ENCODE measurements around the gene WAPL.
A peak's percentile ranks its signal among the peaks of the same experiment; 100 is the strongest.

Gene WAPL

DNA sequence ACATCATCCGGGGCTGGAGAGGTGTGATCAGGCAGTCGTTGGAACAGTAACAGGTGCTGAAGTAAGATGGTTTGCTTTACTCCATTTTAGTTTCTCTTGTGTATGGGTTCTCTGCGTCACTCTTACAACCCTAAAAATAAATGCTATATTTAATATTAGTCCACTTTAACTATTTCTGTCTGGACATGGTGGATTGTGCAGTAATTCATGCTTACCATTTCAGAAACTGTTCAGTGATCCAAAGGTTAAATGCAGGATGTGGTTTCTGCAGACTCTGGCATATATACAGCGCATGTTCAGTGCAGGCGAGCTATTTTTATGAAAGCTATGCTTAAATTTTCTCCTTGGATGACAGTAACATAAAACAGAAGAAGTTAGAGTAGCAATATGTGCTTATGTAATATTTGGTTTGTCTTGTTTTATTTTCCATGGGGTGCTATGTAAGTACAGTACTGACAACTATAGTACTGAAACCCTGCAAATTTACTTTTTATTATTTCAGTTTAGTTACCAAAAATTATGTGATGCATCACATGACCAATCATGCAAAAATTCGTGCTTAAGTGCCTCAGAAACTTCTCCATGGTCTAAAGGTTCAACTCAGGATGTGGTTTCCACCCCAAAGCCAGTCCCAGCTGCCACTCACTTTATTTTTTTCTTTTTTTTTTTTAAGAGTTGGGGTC lies 108.4 kb downstream of the WAPL start:
- DNase-seq (ENCODE audit: low read depth, low spot score), result no peak

DNA sequence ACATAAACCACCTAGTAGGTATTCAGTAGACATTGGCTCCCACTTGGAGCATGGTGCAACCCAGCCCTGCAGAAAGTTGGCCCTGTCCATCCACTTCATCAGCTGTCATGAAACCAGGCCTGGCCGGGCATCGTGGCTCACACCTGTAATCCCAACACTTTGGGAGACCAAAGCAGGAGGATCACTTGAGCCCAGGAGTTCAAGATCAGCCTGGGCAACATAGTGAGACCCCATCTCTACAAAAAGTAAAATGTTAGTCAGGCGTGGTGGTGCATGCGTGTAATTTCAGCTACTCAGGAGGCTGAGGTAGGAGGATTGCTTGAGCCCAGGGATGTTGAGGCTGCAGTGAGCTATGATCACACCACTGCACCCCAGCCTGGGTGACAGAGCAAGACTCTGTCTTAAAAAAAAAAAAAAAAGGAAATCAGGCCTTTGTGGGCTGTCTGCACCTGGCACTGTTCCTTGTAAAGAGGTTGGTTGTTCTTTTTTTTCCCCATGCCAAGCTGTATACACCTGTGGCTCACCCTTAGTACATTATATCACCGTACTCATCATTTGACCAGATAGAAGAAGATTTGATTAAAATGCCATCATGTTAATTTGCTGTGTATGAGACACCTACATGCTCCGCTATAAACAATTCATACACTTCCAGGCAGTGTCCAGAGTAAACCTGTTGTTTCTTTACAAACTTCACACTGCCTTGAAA lies 109.6 kb downstream of the WAPL start:
- no peak for DNase-seq (ENCODE audit: low read depth, low spot score)

DNA sequence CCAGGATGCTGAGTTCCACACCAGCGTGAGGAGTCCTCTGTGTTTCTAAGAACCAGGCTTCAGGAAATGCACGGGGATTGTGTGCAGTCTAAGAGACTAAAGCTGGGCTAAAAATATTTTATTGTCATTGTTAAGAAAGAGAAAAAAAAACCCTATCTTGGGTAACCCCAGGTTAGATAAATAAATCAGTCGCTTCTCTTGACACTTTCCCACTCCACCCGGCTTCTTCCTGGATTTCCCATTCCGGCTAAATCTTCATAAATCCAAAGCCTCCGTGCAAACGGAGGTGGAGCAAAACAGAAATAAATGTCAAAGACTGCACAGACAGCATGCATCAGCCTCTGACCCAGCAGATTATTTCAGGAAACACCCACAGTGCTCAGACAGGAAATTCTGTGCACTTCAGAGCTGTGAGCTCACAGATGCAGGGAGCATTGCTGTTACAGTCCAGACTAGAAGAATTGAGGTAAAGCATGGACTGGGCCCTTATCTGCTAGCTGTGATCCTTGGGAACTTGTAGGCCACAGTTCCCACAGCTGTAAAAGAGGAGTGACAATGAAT lies 110.2 kb downstream of the WAPL start:
- DNase-seq (ENCODE audit: low read depth, low spot score), result peak; percentile 23

DNA sequence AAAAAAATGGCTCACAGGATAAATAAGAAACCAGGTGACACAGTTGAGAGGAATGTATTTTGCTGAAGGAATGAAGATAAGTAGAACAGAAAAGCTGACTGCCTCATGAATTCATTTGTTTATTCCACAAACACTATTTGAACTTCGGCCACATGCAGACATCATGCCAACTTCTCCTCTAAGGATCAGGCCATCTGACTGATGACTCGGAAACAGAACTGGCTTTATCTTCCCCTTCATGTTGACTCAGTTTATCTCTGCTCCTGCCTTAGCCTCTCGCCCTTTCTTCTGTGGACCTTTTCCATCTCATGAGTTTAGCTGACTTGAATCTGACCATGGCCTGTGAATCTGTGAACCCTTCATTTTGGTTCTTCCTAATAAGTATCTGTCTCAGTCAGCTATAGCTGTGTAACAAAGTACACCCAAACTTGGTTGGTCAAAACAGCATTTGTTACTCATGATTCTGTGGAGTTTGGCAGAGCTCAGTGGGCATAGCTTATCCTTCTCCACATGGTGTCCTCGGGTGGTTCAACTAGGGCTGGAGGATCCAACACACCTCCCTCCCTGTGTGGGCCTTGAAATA lies 111.0 kb downstream of the WAPL start:
- peak; percentile 73 for DNase-seq (ENCODE audit: low read depth, low spot score)

DNA sequence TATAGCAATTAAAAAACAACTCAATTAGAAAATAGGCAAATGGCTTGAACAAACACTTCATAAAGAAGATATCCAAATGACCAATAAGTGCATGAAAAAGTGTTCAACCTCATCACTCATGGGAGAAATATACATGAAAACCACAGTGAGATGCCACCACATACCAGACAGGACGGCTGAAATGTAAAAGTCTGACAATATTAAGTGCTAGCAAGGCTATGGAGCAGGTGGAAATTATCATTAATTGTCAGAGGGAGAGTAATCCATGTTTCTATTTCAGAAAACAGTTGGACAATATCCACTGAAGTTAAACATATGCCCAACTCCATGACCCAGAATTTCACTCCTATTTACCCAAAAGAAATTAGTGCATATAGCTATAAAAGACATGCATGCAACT lies 112.4 kb downstream of the WAPL start:
- DNase-seq (ENCODE audit: low read depth, low spot score), result no peak

DNA sequence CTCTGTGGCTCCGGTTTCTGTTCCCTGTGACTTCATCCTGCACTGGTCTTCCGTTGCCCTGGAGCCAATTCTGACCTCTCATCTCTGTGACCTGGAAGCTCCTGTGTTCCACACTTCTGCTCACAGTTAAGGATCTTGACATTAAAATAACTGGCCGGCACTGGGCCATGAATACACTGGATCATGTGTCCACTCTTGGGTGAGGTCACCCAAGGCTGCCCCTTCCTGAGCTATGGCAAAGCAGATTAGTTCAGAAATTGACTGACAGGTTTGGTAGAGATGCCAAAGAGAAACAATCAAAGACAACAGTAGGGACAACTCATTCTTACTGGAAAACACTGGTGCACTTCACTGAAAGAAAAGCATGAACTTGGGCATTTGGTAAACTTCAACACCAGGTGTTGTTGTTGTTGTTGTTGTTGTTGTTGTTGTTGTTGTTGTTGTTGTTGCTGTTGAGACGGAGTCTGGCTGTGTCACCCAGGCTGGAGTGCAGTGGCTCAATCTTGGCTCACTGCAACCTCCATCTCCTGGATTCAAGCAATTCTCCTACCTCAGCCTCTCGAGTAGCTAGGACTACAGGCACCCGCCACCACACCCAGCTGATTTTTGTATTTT lies 118.3 kb downstream of the WAPL start:
- no peak for DNase-seq (ENCODE audit: low read depth, low spot score)

DNA sequence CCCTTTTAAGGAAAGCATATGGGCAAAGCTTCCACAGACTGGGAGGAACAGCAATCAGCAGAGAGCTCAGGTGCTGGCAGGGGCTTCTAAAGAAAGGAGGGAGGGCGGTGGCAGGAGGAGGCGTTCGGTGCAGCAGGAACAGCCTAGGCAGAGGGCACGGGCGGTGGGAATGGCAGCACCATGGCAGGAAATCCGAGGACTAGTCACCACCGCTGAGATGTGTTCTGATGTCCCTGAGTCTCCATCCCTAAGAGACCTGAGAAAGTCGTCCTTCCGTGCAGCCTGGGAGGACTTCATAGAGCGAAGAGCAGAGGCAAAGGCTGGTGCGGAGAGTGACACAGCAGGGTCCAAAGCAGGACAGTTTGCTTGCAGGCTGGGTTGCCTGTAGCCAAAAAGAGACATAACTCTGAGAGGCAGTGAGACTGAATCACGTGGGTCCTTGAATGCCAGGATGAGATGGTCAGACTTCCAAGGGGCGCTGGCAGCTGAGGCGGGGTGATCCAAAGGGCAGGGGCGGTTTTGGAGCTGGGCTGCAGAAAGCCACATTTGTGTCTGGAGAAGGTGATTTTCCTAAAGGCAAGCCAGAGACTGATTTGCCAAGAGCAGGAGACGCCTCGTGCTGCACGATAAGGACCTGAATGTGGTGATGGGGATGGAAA lies 119.2 kb downstream of the WAPL start:
- DNase-seq (ENCODE audit: low read depth, low spot score), result peak; percentile 62

DNA sequence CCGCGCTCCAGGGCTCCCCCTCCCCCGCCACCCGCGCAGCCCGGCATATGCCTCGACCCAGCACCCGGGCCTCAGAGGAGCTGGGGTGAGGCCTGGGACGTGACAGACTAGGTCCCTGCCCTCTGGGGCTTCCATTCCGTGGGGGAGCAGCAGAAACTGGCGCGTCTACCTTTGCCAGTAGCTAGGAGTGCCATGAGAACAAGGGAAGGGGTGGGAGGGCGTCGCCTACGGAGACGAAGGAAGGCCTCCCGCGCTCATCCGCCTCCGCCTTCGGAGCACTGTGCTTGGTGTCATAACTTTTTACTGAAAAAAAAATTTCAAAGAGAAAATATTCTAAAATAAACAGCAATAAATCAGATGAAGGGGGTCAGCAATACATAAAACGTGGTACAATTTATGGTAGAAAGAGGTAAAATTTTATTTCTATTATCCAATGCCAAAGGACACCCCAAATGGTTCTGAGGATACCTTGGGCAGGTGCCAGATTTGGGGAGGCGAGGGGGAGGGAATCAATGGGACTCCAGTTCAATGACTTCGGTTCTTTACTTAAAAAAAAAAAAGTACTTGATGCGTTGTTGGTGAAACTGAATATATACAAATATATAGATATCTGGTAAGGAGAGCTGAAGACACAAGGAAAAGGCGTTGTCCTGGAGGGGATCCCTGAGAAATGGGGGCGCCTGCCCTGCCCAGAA lies 119.9 kb downstream of the WAPL start:
- peak; percentile 28 for DNase-seq (ENCODE audit: low read depth, low spot score)

DNA sequence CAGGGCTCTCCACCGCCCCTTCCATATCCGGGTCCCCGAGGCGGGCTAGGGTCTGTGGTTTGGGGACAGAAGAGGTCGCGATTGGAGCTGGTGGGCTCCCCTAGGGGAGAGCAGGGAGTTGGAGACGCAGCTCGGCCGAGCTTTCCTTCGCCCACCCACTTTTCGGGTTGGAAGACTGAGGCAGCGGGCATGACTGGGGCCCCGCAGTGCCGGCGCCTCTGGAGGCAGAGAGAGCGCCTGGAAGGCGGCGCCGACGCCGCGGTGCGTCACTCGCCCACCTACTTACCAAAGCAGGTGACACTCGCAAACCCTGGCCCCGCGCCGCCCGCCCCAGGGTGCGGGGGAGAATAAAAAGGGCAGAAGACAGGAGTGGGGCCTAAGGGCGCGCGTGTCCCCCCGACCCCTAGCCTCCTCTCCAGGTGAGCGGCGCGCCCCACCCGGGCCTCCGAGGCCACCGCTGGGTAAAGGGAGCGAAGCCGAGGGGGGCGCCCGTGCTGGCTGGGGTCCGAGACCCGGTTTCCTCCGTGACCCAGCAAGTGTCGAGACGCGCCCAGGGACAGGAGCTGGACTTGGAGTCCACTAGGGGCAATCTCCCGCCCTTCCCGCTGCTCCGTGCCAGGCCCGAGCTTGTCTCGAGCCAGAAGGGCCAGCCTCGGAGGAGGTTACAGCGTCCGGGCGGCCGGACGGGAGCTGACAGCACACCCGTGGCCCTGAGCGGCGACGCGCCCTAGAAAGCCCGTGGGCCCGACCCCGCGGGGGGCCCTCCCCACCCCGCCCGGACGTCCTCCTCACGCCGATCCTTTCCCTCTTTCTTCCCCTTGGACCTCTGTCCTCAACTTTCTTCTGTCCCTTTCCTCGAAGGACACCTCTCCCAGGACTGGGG lies 120.6 kb downstream of the WAPL start:
- DNase-seq (ENCODE audit: low read depth, low spot score), result peak; percentile 54

DNA sequence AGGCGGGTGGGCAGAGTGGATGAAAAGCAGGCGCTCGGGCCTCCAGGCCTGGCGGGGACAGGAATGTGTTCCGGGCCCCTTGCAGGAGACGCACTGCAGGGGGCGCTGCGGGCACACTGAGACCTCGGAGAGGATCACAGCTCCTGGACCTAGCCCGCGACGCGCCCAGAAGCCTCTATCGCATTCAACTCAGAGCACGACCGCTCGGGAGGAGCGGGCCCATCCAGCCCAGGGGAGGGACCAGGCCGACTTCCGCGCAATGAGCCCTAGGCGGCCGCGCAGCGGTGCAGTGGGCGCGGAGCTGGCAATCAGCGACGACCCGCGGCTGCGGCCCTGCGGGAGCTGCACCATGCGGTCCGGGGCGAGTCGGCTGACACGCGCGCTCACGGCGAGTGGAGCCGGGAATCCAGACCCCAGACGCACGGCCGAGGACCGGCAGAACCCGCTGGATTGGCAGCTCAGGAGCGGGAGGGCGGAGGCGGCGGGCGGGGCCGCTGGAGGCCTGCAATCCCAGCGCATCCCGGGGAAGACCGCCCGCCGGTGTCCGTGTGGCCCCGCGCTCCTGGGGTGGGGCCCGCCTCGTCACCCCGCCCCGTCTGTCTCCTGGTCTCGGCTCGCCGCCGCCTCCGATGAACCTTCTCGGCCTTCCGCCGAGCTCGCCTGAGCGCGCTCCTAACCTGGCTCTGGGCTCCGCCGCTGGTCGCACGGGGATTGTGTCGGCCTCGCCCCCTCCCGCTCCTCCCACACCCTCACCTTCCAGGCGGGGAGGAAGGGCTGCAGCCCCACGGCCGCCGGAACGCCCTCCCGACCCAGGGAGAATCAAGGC lies 121.5 kb downstream of the WAPL start:
- peak; percentile 98 for DNase-seq (ENCODE audit: low read depth, low spot score)

DNA sequence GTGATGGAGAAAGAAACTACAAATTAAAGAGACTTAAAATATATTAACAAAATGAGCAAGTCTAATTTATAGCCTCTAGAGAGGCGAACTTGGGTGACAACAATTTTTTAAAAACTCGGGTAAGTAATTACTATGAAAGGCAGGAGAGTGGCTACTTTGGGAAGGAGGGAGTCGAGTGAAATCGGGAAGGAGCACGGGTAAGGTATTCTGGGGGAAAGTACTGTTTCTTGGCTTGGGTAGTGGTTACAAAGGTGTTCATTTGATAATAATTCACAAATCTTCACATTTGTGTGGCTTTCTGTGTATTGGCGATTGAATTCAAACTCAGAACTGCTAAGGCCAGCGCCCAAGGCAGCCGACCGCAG lies 122.1 kb downstream of the WAPL start:
- no peak for DNase-seq (ENCODE audit: low read depth, low spot score)

DNA sequence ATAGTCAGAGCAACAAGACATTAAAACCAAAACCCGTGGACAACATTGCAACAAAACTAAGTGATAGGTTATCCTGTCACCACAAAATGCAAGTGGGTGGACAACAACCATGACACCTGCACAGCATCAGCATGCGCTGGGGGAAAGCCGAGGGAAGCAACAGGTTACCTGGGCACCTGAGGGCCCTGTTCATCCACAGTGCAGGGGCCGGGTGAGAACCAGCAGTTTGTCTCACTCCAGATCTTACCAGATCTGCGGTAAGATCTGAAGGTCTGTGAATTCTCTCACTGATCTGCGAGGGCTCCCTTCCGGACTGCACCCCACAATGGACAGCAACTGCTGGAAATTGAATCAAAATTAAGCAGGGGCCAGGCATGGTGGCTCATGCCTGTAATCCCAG lies 124.5 kb downstream of the WAPL start:
- DNase-seq (ENCODE audit: low read depth, low spot score), result no peak

DNA sequence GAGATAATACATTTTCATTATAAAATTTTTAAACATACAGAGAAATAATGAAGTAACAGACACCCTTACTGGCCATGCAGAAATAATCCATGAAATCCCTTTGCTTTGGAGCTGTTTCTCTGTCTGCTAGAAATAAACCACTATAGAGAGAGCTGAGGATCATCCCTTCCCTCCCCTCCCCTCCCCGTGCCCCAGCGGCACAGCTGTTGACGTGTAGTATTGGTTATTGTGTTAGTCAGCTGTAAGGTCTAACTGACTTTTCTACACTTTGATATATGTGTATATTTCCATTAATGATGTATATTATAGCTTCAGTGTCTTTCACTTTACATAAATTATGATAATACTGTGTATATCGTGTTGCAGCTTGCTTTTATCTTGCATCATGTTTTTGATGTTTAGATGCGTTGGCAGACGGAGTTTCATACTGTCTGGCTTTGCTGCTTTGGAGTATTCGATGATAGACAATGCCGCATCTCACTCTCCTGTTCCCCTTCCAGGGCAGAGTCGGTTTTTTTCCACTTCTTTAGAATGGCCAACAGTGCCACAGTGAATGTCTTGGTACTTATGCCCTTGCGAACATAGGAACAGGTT lies 127.6 kb downstream of the WAPL start:
- no peak for DNase-seq (ENCODE audit: low read depth, low spot score)

DNA sequence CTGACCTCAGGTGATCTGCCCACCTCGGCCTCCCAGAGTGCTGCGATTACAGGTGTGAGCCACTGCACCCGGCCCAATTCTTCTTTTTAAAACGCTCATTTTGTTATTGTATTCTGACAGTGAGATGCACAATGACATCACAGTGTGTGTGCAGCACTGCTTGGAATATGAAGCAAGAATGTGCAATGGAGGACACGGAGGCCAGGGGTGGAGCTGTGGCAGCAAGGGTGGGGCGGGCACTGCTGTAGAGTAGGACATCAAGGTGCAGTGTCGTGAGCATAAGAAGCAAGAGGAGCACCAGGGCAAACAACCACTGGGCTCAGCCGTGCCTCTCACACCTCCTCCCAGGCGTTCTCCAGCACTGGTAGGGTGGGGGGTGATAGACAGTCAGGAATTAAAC lies 128.2 kb downstream of the WAPL start:
- no peak for DNase-seq (ENCODE audit: low read depth, low spot score)

DNA sequence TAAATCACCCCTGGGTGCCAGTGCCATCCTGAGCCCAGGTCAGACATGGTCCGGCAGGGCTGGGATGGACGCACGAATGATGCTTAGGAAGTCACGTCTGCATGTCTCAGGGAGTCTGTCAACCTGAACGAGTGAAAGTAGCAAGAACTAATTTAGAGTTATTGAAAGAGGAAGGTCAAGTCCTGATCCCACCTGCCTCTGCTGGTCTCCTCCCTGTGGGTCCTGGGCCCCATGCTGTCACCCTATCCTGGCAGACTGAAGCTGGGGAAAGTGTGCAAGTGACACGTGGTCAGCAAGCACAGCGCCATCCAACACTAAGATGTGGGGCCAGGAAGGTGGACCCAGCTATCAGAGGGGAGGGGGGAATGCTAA lies 128.9 kb downstream of the WAPL start:
- DNase-seq (ENCODE audit: low read depth, low spot score), result no peak

DNA sequence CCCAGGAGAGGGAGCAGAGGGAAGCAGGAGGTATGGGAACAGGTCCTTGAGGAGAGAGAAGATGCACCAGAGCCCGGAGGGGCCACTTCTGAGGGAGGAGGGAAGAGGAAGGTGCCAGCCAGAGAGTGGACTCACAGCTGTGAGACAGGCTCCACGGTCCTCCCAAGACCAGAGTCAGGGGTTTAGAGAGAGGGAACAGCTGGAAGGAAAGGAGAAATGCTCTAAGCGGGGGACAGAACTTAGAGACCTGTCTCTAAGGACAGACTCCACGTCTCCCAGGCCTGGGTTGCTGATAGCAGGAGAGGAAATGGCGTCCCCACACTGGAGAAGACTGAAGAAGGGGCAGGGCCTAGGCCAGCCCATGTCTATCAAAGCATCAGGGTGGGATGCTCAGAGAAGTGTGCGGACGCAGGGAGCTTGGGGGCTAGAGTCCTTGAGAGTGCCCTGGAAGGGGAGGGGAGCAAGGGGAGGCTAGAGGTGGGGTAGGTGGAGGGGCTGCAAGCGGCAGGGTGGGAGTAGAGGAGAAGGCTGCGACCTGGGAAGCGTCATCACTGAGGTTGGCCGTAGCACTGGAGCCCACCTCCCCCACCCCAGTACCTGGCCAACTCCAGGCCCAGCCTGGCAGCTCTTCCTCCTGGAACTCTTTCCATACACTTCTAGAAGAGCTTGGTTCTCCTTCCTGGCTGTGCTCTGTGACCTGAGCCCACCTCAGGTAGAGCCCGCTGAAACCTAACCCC lies 129.4 kb downstream of the WAPL start:
- DNase-seq (ENCODE audit: low read depth, low spot score), result no peak

DNA sequence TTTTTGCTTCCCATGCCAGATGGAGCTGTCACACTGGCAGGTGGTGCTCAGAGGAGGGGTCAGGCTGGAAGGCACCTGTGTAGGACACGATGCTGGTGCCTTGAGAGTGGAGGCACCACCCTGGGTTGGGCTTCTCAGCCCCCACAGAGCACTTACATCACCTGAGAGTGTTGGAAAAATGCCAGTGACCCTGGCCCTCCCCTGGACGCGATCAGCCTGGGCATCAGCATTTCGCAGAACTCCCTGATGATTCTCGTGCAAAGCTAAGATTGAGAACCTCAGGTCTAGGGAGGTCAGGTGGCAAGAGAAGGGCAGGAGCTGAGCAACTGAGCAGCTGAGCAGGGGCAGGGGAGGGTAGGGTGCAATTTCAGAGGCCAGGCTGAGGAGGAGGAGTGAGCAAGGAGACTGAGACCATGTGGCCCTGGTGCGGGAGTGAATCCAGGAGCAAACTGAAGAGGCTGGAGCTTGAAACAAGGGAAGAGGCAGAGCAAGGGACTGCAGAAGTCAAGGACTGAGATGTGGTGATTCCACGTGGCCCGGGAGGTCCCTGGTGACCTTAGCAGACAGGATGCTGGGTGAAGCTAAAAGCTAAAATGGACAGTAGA lies 130.3 kb downstream of the WAPL start:
- DNase-seq (ENCODE audit: low read depth, low spot score), result no peak

Measured in astrocyte of the hippocampus (primary cell).